HEK293 (cell line): Measurements from ENCODE around the gene ACOT7.

Experiments used
- EGR2 ChIP-seq: fragments of 450-650 bp; formaldehyde crosslinking; IDR thresholded peaks from 2 replicates; pipeline ENCODE4 v1.5.1; 2016; ENCODE audit warnings: low read depth, missing biosample characterization, missing genetic modification characterization
- GLIS1 ChIP-seq: fragments of 450-650 bp; formaldehyde crosslinking; IDR thresholded peaks from 2 replicates; pipeline ENCODE4 v1.5.1; 2016; ENCODE audit warnings: missing biosample characterization, missing genetic modification characterization
- GLIS2 ChIP-seq: fragments of 450-650 bp; formaldehyde crosslinking; IDR thresholded peaks from 2 replicates; pipeline ENCODE4 v1.5.1; 2016; ENCODE audit warnings: missing biosample characterization, missing genetic modification characterization
- INSM2 ChIP-seq: fragments of 450-650 bp; formaldehyde crosslinking; IDR thresholded peaks from 2 replicates; pipeline ENCODE4 v1.5.1; 2016; ENCODE audit warnings: missing biosample characterization, missing genetic modification characterization
- KLF16 ChIP-seq: fragments of 450-650 bp; formaldehyde crosslinking; IDR thresholded peaks from 2 replicates; pipeline ENCODE4 v1.5.1; 2017; ENCODE audit warnings: missing biosample characterization, missing genetic modification characterization
- SP3 ChIP-seq: fragments of 450-650 bp; formaldehyde crosslinking; IDR thresholded peaks from 2 replicates; pipeline ENCODE4 v1.5.1; 2016; ENCODE audit warnings: missing biosample characterization, missing genetic modification characterization
- ZFHX2 ChIP-seq: fragments of 450-650 bp; formaldehyde crosslinking; conservative IDR thresholded peaks from 2 replicates; pipeline ENCODE4 v1.5.1; 2016; ENCODE audit warnings: missing biosample characterization, missing genetic modification characterization
- ZFP69B ChIP-seq: fragments of 450-650 bp; formaldehyde crosslinking; IDR thresholded peaks from 2 replicates; pipeline ENCODE4 v1.5.1; 2016; ENCODE audit warnings: missing biosample characterization, missing genetic modification characterization
- ZNF184 ChIP-seq: fragments of 450-650 bp; IDR thresholded peaks from 2 replicates; pipeline ENCODE4 v1.5.1; 2018; ENCODE audit warnings: missing biosample characterization, mild to moderate bottlenecking, missing genetic modification characterization
- ZNF19 ChIP-seq: fragments of 450-650 bp; formaldehyde crosslinking; IDR thresholded peaks from 2 replicates; pipeline ENCODE4; 2016; ENCODE audit warnings: missing biosample characterization, missing genetic modification characterization, low read depth
- ZNF214 ChIP-seq: fragments of 450-650 bp; formaldehyde crosslinking; IDR thresholded peaks from 2 replicates; pipeline ENCODE4 v1.5.1; 2017; ENCODE audit warnings: missing biosample characterization, mild to moderate bottlenecking, missing genetic modification characterization, borderline replicate concordance
- ZNF24 ChIP-seq: fragments of 450-650 bp; formaldehyde crosslinking; IDR thresholded peaks from 2 replicates; pipeline ENCODE4 v1.5.1; 2016; ENCODE audit warnings: missing biosample characterization, missing genetic modification characterization
- ZNF248 ChIP-seq: fragments of 450-650 bp; formaldehyde crosslinking; IDR thresholded peaks from 2 replicates; pipeline ENCODE4 v1.5.1; 2017; ENCODE audit warnings: missing biosample characterization, missing genetic modification characterization
- ZNF292 ChIP-seq: fragments of 450-650 bp; formaldehyde crosslinking; IDR thresholded peaks from 2 replicates; pipeline ENCODE4 v1.5.1; 2016; ENCODE audit warnings: low read depth, missing biosample characterization, missing genetic modification characterization, borderline replicate concordance
- ZNF311 ChIP-seq: fragments of 450-650 bp; formaldehyde crosslinking; IDR thresholded peaks from 2 replicates; pipeline ENCODE4 v1.5.1; 2017; ENCODE audit warnings: missing biosample characterization, missing genetic modification characterization, borderline replicate concordance
- ZNF324 ChIP-seq: fragments of 450-650 bp; formaldehyde crosslinking; IDR thresholded peaks from 2 replicates; pipeline ENCODE4 v1.5.1; 2016; ENCODE audit warnings: missing biosample characterization, missing genetic modification characterization
- ZNF335 ChIP-seq: fragments of 450-650 bp; formaldehyde crosslinking; conservative IDR thresholded peaks from 2 replicates; pipeline ENCODE4 v1.5.1; 2016; ENCODE audit warnings: missing biosample characterization, missing genetic modification characterization
- ZNF341 ChIP-seq: fragments of 450-650 bp; formaldehyde crosslinking; IDR thresholded peaks from 2 replicates; pipeline ENCODE4; 2016; ENCODE audit warnings: low read depth, missing biosample characterization, missing genetic modification characterization
- ZNF548 ChIP-seq: fragments of 450-650 bp; formaldehyde crosslinking; IDR thresholded peaks from 2 replicates; pipeline ENCODE4 v1.5.1; 2016; ENCODE audit warnings: missing biosample characterization, missing genetic modification characterization
- ZNF580 ChIP-seq: fragments of 450-650 bp; formaldehyde crosslinking; IDR thresholded peaks from 2 replicates; pipeline ENCODE4 v1.5.1; 2016; ENCODE audit warnings: missing biosample characterization, missing genetic modification characterization
- ZNF660 ChIP-seq: fragments of 450-650 bp; IDR thresholded peaks from 2 replicates; pipeline ENCODE4 v1.5.1; 2018; ENCODE audit warnings: missing biosample characterization, mild to moderate bottlenecking, missing genetic modification characterization
- ZNF670 ChIP-seq: fragments of 450-650 bp; formaldehyde crosslinking; IDR thresholded peaks from 2 replicates; pipeline ENCODE4 v1.5.1; 2016; ENCODE audit warnings: missing biosample characterization, missing genetic modification characterization, low read depth
- ZNF692 ChIP-seq: fragments of 450-650 bp; formaldehyde crosslinking; IDR thresholded peaks from 2 replicates; pipeline ENCODE4 v1.5.1; 2016; ENCODE audit warnings: missing biosample characterization, missing genetic modification characterization
- ZNF777 ChIP-seq: fragments of 450-650 bp; formaldehyde crosslinking; IDR thresholded peaks from 2 replicates; pipeline ENCODE4 v1.5.1; 2017; ENCODE audit warnings: missing biosample characterization, missing genetic modification characterization, borderline replicate concordance
- ZNF830 ChIP-seq: fragments of 450-650 bp; IDR thresholded peaks from 2 replicates; pipeline ENCODE4 v1.5.0; 2018; ENCODE audit warnings: missing biosample characterization, missing genetic modification characterization, low read depth, mild to moderate bottlenecking, moderate library complexity
- ZNF837 ChIP-seq: fragments of 450-650 bp; formaldehyde crosslinking; IDR thresholded peaks from 2 replicates; pipeline ENCODE4 v1.5.1; 2016; ENCODE audit warnings: missing biosample characterization, missing genetic modification characterization
- ZNF843 ChIP-seq: fragments of 450-650 bp; formaldehyde crosslinking; IDR thresholded peaks from 2 replicates; pipeline ENCODE4 v1.5.1; 2016; ENCODE audit warnings: missing biosample characterization, missing genetic modification characterization
- ZSCAN23 ChIP-seq: fragments of 450-650 bp; formaldehyde crosslinking; IDR thresholded peaks from 2 replicates; pipeline ENCODE4 v1.5.1; 2016; ENCODE audit warnings: missing biosample characterization, missing genetic modification characterization
- TF ChIP-seq, protein P1 (sequence below): fragments of 450-650 bp; formaldehyde crosslinking; IDR thresholded peaks from 2 replicates; pipeline ENCODE4 v1.5.1; 2016; ENCODE audit warnings: missing biosample characterization, missing genetic modification characterization
- TF ChIP-seq, protein P2 (sequence below): fragments of 450-650 bp; formaldehyde crosslinking; IDR thresholded peaks from 2 replicates; pipeline ENCODE4 v1.5.0; 2017; ENCODE audit warnings: missing biosample characterization, missing genetic modification characterization, borderline replicate concordance
- TF ChIP-seq, protein P3 (sequence below): fragments of 450-650 bp; formaldehyde crosslinking; IDR thresholded peaks from 2 replicates; pipeline ENCODE4 v1.5.1; 2016; ENCODE audit warnings: missing biosample characterization, missing genetic modification characterization

Gene ACOT7

GRCh38 chr1:6424000-6424565, 30.5 kb upstream of the ACOT7 start (continued):
- TF ChIP-seq ZNF692 = no peak
- TF ChIP-seq ZNF248 = no peak
- TF ChIP-seq ZNF777 (tag by site-specific recombination) = no peak; the same call in 1 of the 2 replicates
- TF ChIP-seq ZNF830 (tag by site-specific recombination) = no peak
- no peak for TF ChIP-seq ZNF580 (tag by site-specific recombination)
- no peak; the same call in 1 of the 2 replicates for TF ChIP-seq INSM2
- no peak for TF ChIP-seq ZNF292 (tag by site-specific recombination)
- no peak for TF ChIP-seq ZNF837 (tag by site-specific recombination)
- no peak for TF ChIP-seq ZNF184
- peak; percentile 57 for TF ChIP-seq EGR2
- TF ChIP-seq ZFHX2 = peak; percentile 83
- no peak for TF ChIP-seq ZNF19 (tag by site-specific recombination)
- TF ChIP-seq ZNF214 = no peak
- TF ChIP-seq KLF16 (tag by site-specific recombination) = 0 out of 2 replicates have a peak, but pooled peaks have one; percentile 32
- TF ChIP-seq ZNF341 (tag by site-specific recombination) = 0 out of 2 replicates have a peak, but pooled peaks have one; percentile 7
- TF ChIP-seq ZNF670 (tag by site-specific recombination) = no peak
- TF ChIP-seq GLIS1 (tag by site-specific recombination) = no peak
- TF ChIP-seq ZNF660 = no peak
- TF ChIP-seq, protein P1, sequence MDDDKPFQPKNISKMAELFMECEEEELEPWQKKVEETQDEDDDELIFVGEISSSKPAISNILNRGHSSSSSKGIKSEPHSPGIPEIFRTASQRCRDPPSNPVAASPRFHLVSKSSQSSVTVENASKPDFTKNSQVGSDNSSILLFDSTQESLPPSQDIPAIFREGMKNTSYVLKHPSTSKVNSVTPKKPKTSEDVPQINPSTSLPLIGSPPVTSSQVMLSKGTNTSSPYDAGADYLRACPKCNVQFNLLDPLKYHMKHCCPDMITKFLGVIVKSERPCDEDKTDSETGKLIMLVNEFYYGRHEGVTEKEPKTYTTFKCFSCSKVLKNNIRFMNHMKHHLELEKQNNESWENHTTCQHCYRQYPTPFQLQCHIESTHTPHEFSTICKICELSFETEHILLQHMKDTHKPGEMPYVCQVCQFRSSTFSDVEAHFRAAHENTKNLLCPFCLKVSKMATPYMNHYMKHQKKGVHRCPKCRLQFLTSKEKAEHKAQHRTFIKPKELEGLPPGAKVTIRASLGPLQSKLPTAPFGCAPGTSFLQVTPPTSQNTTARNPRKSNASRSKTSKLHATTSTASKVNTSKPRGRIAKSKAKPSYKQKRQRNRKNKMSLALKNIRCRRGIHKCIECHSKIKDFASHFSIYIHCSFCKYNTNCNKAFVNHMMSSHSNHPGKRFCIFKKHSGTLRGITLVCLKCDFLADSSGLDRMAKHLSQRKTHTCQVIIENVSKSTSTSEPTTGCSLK (tag by site-specific recombination) = no peak
- 0 out of 2 replicates have a peak, but pooled peaks have one; percentile 10 for TF ChIP-seq ZNF548 (tag by site-specific recombination)
- TF ChIP-seq, protein P2, sequence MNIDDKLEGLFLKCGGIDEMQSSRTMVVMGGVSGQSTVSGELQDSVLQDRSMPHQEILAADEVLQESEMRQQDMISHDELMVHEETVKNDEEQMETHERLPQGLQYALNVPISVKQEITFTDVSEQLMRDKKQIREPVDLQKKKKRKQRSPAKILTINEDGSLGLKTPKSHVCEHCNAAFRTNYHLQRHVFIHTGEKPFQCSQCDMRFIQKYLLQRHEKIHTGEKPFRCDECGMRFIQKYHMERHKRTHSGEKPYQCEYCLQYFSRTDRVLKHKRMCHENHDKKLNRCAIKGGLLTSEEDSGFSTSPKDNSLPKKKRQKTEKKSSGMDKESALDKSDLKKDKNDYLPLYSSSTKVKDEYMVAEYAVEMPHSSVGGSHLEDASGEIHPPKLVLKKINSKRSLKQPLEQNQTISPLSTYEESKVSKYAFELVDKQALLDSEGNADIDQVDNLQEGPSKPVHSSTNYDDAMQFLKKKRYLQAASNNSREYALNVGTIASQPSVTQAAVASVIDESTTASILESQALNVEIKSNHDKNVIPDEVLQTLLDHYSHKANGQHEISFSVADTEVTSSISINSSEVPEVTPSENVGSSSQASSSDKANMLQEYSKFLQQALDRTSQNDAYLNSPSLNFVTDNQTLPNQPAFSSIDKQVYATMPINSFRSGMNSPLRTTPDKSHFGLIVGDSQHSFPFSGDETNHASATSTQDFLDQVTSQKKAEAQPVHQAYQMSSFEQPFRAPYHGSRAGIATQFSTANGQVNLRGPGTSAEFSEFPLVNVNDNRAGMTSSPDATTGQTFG (tag by site-specific recombination) = no peak
- TF ChIP-seq ZNF311 = no peak
- no peak for TF ChIP-seq ZNF843
- peak; percentile 87 for TF ChIP-seq GLIS2 (tag by site-specific recombination)
- peak; percentile 25; the same call in 1 of the 2 replicates for TF ChIP-seq SP3 (tag by site-specific recombination)
- TF ChIP-seq ZNF24 = no peak
- no peak for TF ChIP-seq ZFP69B (tag by site-specific recombination)
- no peak for TF ChIP-seq ZNF324
- no peak for TF ChIP-seq ZSCAN23 (tag by site-specific recombination)
- TF ChIP-seq, protein P3, sequence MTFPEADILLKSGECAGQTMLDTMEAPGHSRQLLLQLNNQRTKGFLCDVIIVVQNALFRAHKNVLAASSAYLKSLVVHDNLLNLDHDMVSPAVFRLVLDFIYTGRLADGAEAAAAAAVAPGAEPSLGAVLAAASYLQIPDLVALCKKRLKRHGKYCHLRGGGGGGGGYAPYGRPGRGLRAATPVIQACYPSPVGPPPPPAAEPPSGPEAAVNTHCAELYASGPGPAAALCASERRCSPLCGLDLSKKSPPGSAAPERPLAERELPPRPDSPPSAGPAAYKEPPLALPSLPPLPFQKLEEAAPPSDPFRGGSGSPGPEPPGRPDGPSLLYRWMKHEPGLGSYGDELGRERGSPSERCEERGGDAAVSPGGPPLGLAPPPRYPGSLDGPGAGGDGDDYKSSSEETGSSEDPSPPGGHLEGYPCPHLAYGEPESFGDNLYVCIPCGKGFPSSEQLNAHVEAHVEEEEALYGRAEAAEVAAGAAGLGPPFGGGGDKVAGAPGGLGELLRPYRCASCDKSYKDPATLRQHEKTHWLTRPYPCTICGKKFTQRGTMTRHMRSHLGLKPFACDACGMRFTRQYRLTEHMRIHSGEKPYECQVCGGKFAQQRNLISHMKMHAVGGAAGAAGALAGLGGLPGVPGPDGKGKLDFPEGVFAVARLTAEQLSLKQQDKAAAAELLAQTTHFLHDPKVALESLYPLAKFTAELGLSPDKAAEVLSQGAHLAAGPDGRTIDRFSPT (tag by site-specific recombination) = peak; percentile 34; the same call in 1 of the 2 replicates
- TF ChIP-seq ZNF335 = peak; percentile 67
